Neuronal stem cell (in vitro differentiated cells): Measurements from ENCODE around the gene STK26.

Experiments used
- DNase-seq: peaks from one replicate; pipeline ENCODE4 v3.0.0-alpha.2; 2013; ENCODE audit warnings: low spot score
- H2AFZ ChIP-seq: one replicate; pipeline ENCODE4 v1.6.1; 2013; ENCODE audit warnings: mild to moderate bottlenecking, low read length, inconsistent platforms
- H2AK5ac ChIP-seq: 2 replicates; pipeline ENCODE4 v1.6.1; 2013; ENCODE audit warnings: low read depth, mild to moderate bottlenecking, inconsistent platforms, low read length, moderate library complexity, mixed read lengths
- H2BK120ac ChIP-seq: 2 replicates; pipeline ENCODE4 v1.6.1; 2013; ENCODE audit warnings: low read depth, mild to moderate bottlenecking, inconsistent platforms, low read length, moderate library complexity, mixed read lengths
- H2BK12ac ChIP-seq: one replicate; pipeline ENCODE4 v1.6.1; 2013; ENCODE audit warnings: low read length, inconsistent platforms
- H2BK15ac ChIP-seq: 2 replicates; pipeline ENCODE4 v1.6.1; 2013; ENCODE audit warnings: mild to moderate bottlenecking, low read length, inconsistent platforms, mixed read lengths
- H2BK5ac ChIP-seq: one replicate; pipeline ENCODE4 v1.6.1; 2013; ENCODE audit warnings: inconsistent platforms, mild to moderate bottlenecking, low read length, moderate library complexity
- H3K14ac ChIP-seq: one replicate; pipeline ENCODE4 v1.6.1; 2013; ENCODE audit warnings: low read length, inconsistent platforms
- H3K18ac ChIP-seq: 2 replicates; pipeline ENCODE4 v1.6.1; 2013; ENCODE audit warnings: low read length, inconsistent platforms
- H3K23ac ChIP-seq: 2 replicates; pipeline ENCODE4 v1.6.1; 2013; ENCODE audit warnings: low read depth, mild to moderate bottlenecking, mixed read lengths, low read length, inconsistent platforms; ENCODE audit not compliant: poor library complexity
- H3K27ac ChIP-seq: replicated peaks from 3 replicates; pipeline ENCODE4 v1.5.1; 2013; ENCODE audit warnings: low read length, inconsistent platforms
- H3K27me3 ChIP-seq, 3 experiments: 2 replicates each; pipeline ENCODE4 v1.6.1; 2013; ENCODE audit warnings: low read length in 3 of 3, mild to moderate bottlenecking in 2 of 3, inconsistent platforms in 1 of 3, low read depth in 1 of 3, mixed read lengths in 1 of 3, moderate library complexity in 1 of 3; ENCODE audit not compliant: control insufficient read depth in 3 of 3, insufficient read depth in 3 of 3
- H3K36me3 ChIP-seq, 2 donors: replicated peaks in 1 of 2; 2 replicates each; pipeline ENCODE4 v1.6.1; 2013; ENCODE audit warnings: low read length in 2 of 2; ENCODE audit not compliant: control insufficient read depth in 2 of 2, insufficient read depth in 2 of 2
- H3K4ac ChIP-seq: 2 replicates; pipeline ENCODE4 v1.6.1; 2013; ENCODE audit warnings: inconsistent platforms, mild to moderate bottlenecking, low read length, moderate library complexity
- H3K4me1 ChIP-seq, 2 donors: 1 replicate in 1 of 2; 2 replicates in 1 of 2; pipeline ENCODE4 v1.6.1; 2013; ENCODE audit warnings: low read length in 2 of 2, low read depth in 1 of 2; ENCODE audit not compliant: control insufficient read depth in 2 of 2, insufficient read depth in 1 of 2
- H3K4me2 ChIP-seq: one replicate; pipeline ENCODE4 v1.6.1; 2013; ENCODE audit warnings: mild to moderate bottlenecking, low read length, inconsistent platforms; ENCODE audit not compliant: insufficient read depth, poor library complexity, severe bottlenecking
- H3K4me3 ChIP-seq, 2 donors: 2 replicates each; pipeline ENCODE4 v1.5.1; 2013; ENCODE audit warnings: low read length in 2 of 2, mild to moderate bottlenecking in 2 of 2, inconsistent platforms in 1 of 2, moderate library complexity in 1 of 2
- H3K79me1 ChIP-seq: one replicate; pipeline ENCODE4 v1.6.1; 2013; ENCODE audit warnings: low read depth, mild to moderate bottlenecking, inconsistent platforms, low read length, moderate library complexity
- H3K9ac ChIP-seq: one replicate; pipeline ENCODE4 v1.6.1; 2013; ENCODE audit warnings: mild to moderate bottlenecking, low read depth, low read length, inconsistent platforms; ENCODE audit not compliant: poor library complexity
- H3K9me3 ChIP-seq, 2 donors: replicated peaks in 1 of 2; 2 replicates each; pipeline versions ENCODE3 to v1.6.1; 2013; ENCODE audit warnings: low read length in 2 of 2, mild to moderate bottlenecking in 2 of 2, inconsistent platforms in 1 of 2, low read depth in 1 of 2, mixed read lengths in 1 of 2, moderate library complexity in 1 of 2; ENCODE audit not compliant: control insufficient read depth in 2 of 2, insufficient read depth in 1 of 2
- H4K8ac ChIP-seq: one replicate; pipeline ENCODE4 v1.6.1; 2013; ENCODE audit warnings: low read depth, mild to moderate bottlenecking, inconsistent platforms, low read length, moderate library complexity
- H4K91ac ChIP-seq: one replicate; pipeline ENCODE4 v1.6.1; 2013; ENCODE audit warnings: low read length, low read depth, mild to moderate bottlenecking, inconsistent platforms; ENCODE audit not compliant: poor library complexity
- WGBS, 2 donors: extraction: QIAGEN DNeasy Blood & Tissue Kit; methylation state at CpG; one replicate each; pipeline ENCODE4 v1.1.7; 2013; ENCODE audit warnings: missing lambda C conversion rate in 2 of 2, mixed read lengths in 1 of 2; ENCODE audit not compliant: insufficient read length in 2 of 2, insufficient replicate concordance in 1 of 2; ENCODE audit errors: extremely low coverage in 2 of 2; 5-methylcytosine and 5-hydroxymethylcytosine counted together

STK26 gene

DNA sequence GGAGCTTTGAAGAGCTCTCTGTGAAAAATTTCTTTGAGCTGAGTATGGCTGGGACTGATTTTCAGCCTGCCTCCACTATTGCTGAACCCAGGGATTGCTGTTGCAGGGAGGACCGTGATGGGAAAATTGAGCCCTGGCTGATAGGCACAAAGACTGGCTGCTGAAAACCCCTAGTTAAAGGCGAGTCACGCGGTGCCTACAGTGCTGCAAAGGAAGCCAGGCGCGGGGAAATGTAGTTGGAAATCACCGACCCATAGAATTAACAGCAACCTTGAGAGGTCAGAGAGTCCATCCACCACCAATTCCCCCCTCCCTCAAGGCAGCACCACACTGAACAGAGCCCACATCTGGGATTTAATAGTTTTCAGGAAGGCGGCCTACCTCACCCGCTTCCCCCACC is 78.7 kb downstream of the STK26 start:
- Histone ChIP-seq H3K27ac (no peak overlapping the region), H4K91ac (no peak overlapping the region), H2BK15ac (no peak overlapping the region), H3K4me1 (no peaks in the 10 kb centered on the region), H3K36me3 (no peaks in the 10 kb centered on the region), H3K23ac (no peak overlapping the region), H2BK5ac (no peak overlapping the region), H3K4me2 (no peak overlapping the region), H3K9ac (no peak overlapping the region), H2BK12ac (no peak overlapping the region), H3K4me3 (no peak overlapping the region), H3K18ac (no peak overlapping the region), H3K14ac (no peak overlapping the region), H3K9me3 (no peaks in the 10 kb centered on the region), H2AK5ac (no peak overlapping the region), H2BK120ac (no peak overlapping the region), H3K79me1 (no peaks in the 10 kb centered on the region), H3K27me3 (peaks cover 0 to 38% (median 0%) of the 10 kb centered on the region in 3 experiments), H4K8ac (no peak overlapping the region), H3K4ac (no peak overlapping the region), H2AFZ (no peak overlapping the region)
- DNase-seq: no peak
- no CpG with 5 or more reads among the region's 9 CpGs for WGBS, 2 donors

DNA sequence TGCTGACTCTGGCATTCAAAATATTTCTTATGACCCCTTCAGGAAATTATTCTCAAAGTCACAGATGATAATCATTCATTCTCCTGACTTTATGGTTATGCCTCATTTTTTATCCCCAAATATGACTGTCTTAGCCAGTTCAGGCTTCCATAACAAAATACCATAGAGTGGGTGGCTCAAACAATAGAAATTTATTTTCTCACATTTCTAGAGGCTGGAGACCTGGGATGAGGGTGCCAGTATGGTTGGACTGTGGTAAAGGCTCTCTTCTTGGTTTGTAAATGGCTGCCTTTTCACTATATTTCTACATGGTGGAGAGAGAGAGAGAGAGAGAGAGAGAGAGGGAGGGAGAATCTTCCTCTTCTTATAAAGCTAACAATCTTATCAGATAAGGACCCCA is 84.2 kb downstream of the STK26 start:
- Histone ChIP-seq H3K27ac (no peak overlapping the region), H3K4ac (no peak overlapping the region), H3K36me3 (no peaks in the 10 kb centered on the region), H3K23ac (no peak overlapping the region), H3K4me1 (no peaks in the 10 kb centered on the region), H2BK120ac (no peak overlapping the region), H3K27me3 (peaks cover 0 to 31% (median 0%) of the 10 kb centered on the region in 3 experiments), H3K4me2 (no peak overlapping the region), H3K18ac (no peak overlapping the region), H3K4me3 (no peak overlapping the region), H3K79me1 (no peaks in the 10 kb centered on the region), H4K91ac (no peak overlapping the region), H4K8ac (no peak overlapping the region), H3K9ac (no peak overlapping the region), H2AK5ac (no peak overlapping the region), H2BK12ac (no peak overlapping the region), H3K9me3 (no peaks in the 10 kb centered on the region), H3K14ac (no peak overlapping the region), H2BK15ac (no peak overlapping the region), H2BK5ac (no peak overlapping the region), H2AFZ (no peak overlapping the region)
- no peak for DNase-seq

DNA sequence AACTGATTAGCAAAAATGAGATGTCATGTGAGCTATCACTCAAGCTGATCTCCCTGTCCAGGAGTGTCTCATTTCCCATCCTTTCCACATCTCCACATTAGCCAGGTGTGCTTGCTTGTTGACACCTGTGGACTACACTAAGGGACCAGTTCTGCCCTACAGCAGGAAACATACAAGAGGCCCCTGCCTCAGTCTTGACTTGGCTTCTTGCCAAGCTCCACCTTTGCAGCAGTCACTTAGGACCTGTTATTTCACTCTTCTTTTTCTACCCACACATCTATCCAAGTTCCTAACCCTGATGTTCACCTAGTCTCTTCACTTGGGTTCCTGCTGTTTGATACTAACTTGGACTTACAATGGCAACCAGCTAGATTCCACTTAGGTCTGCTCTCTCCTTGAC is 91.5 kb downstream of the STK26 start:
- Histone ChIP-seq H3K79me1 (no peaks in the 10 kb centered on the region), H3K18ac (no peak overlapping the region), H2BK12ac (no peak overlapping the region), H3K4ac (no peak overlapping the region), H3K4me3 (no peak overlapping the region), H3K36me3 (no peaks in the 10 kb centered on the region), H2BK5ac (no peak overlapping the region), H3K27me3 (peaks cover 0 to 38% (median 0%) of the 10 kb centered on the region in 3 experiments), H2AFZ (no peak overlapping the region), H4K8ac (no peak overlapping the region), H3K4me2 (no peak overlapping the region), H3K4me1 (peaks cover 2 to 6% of the 10 kb centered on the region in 2 donors), H4K91ac (no peak overlapping the region), H2BK120ac (no peak overlapping the region), H2BK15ac (no peak overlapping the region), H3K9ac (no peak overlapping the region), H3K23ac (no peak overlapping the region), H2AK5ac (no peak overlapping the region), H3K14ac (no peak overlapping the region), H3K9me3 (no peaks in the 10 kb centered on the region), H3K27ac (no peak overlapping the region)
- no peak for DNase-seq

DNA sequence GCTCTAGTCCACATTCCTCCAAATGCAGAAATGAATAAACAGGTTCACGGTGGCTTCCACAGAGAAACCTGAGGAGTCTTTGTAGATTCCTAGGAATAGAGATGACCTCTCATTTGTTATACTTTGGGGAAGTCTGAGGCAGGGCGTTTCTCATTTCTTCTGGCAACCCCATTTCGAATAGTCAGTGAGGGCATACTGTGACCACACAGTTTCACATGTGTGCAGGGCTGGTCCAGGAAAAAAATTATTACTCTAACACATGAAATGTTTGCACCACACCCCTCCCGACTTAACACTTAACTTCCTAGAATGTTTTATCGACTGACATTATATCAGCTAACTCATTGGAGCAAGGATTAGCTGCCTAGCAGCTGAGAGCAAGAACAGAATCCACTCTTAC is 92.7 kb downstream of the STK26 start:
- Histone ChIP-seq H4K91ac (no peak overlapping the region), H2BK5ac (no peak overlapping the region), H3K79me1 (no peaks in the 10 kb centered on the region), H3K36me3 (no peaks in the 10 kb centered on the region), H2AK5ac (no peak overlapping the region), H3K27me3 (peaks cover 0 to 29% (median 0%) of the 10 kb centered on the region in 3 experiments), H2BK12ac (no peak overlapping the region), H3K23ac (no peak overlapping the region), H3K4me1 (peaks cover 5 to 11% of the 10 kb centered on the region in 2 donors), H2BK120ac (no peak overlapping the region), H3K27ac (no peak overlapping the region), H4K8ac (no peak overlapping the region), H2BK15ac (no peak overlapping the region), H3K4me3 (no peak overlapping the region), H2AFZ (no peak overlapping the region), H3K4me2 (no peak overlapping the region), H3K18ac (no peak overlapping the region), H3K4ac (no peak overlapping the region), H3K14ac (no peak overlapping the region), H3K9me3 (no peaks in the 10 kb centered on the region), H3K9ac (no peak overlapping the region)
- no CpG with 5 or more reads among the region's 5 CpGs for WGBS, 2 donors
- DNase-seq: no peak
